Ishikawa (cell line): ENCODE results near the gene PPP1R12C.

Experiments used
- CEBPB ChIP-seq: IDR thresholded peaks from 2 replicates; pipeline ENCODE4 v1.6.1; 2012
- CREB1 ChIP-seq: IDR thresholded peaks from 2 replicates; pipeline ENCODE4 v1.6.1; 2012; ENCODE audit warnings: low read depth
- EGR1 ChIP-seq: IDR thresholded peaks from 2 replicates; pipeline ENCODE4 v1.6.1; 2012
- EP300 ChIP-seq: IDR thresholded peaks from 2 replicates; pipeline ENCODE4 v1.6.1; 2012; ENCODE audit warnings: borderline replicate concordance
- FOXM1 ChIP-seq: IDR thresholded peaks from 2 replicates; pipeline ENCODE4 v1.6.1; 2012; ENCODE audit warnings: low read depth, borderline replicate concordance
- NFIC ChIP-seq: IDR thresholded peaks from 2 replicates; pipeline ENCODE4 v1.6.1; 2012
- RAD21 ChIP-seq: IDR thresholded peaks from 2 replicates; pipeline ENCODE4 v1.6.1; 2012; ENCODE audit warnings: low read depth
- REST ChIP-seq: IDR thresholded peaks from 2 replicates; pipeline ENCODE4 v1.6.1; 2012; ENCODE audit warnings: low read depth, mild to moderate bottlenecking
- TAF1 ChIP-seq: IDR thresholded peaks from 2 replicates; pipeline ENCODE4 v1.6.1; 2012; ENCODE audit warnings: low read depth, mild to moderate bottlenecking
- TCF12 ChIP-seq: IDR thresholded peaks from 2 replicates; pipeline ENCODE4 v1.6.1; 2012; ENCODE audit warnings: low read depth
- TEAD4 ChIP-seq: IDR thresholded peaks from 2 replicates; pipeline ENCODE4 v1.6.1; 2012
- USF1 ChIP-seq: IDR thresholded peaks from 2 replicates; pipeline ENCODE4 v1.6.1; 2012
- YY1 ChIP-seq: IDR thresholded peaks from 2 replicates; pipeline ENCODE4 v1.6.1; 2012; ENCODE audit warnings: low read depth
- ZBTB7A ChIP-seq: IDR thresholded peaks from 2 replicates; pipeline ENCODE4 v1.6.1; 2012; ENCODE audit warnings: low read depth
- TF ChIP-seq, protein P1 (sequence below): IDR thresholded peaks from 2 replicates; pipeline ENCODE4 v1.6.1; 2012

Gene PPP1R12C

GRCh38 chr19:55095260-55096060, 22.0 kb downstream of the PPP1R12C start:
- no peak for TF ChIP-seq EP300

DNA sequence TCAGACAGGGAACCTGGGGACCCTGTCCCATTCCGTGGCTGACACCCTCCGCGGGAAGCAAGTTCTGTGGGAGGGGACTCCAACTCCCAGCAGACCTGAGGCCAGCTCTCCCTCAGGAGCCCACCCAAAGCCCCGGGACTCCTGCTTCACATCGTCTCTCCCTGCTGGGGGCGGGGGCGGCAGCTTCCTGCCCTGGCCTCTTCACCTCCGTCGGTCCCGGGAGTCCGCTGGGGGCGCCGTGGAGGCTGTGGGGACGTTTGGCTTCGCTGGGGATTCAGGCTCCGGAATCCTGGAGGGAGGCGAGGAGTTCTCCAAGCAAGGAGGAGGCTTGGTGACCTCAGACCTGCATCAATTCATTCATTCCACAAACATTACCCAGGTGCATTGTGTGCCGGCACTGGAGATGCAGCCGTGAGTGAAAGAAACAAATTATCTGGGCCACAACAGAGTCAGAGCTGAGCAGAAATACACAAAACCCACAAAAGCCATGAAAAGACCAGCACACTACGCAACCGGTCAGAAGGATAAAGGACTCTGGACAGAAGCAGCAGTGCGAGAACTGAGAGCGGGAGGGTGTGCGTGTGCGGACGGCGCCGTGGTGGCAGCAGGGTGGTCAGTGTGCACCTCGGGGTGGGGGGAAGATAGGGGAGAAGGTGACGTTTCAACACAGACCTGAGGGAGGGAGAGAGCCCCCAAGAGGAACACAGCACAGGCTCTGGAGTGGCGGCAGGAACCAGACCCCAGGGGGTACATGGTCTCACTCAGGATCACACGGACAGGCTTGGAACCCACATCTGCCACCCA, 22.8 kb downstream of the PPP1R12C start:
- TF ChIP-seq EP300 (no peak), FOXM1 (no peak), USF1 (no peak), EGR1 (no peak), TEAD4 (no peak), REST (no peak), CEBPB (no peak), NFIC (no peak), YY1 (no peak), RAD21 (no peak), TAF1 (no peak), CREB1 (no peak), TCF12 (no peak), ZBTB7A (no peak)
- TF ChIP-seq, protein P1, sequence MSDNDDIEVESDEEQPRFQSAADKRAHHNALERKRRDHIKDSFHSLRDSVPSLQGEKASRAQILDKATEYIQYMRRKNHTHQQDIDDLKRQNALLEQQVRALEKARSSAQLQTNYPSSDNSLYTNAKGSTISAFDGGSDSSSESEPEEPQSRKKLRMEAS = no peak

- TF ChIP-seq CEBPB (no peak), EP300 (no peak), FOXM1 (no peak), EGR1 (no peak), CREB1 (no peak), TAF1 (no peak), ZBTB7A (peak; percentile 61; the same call in 1 of the 2 replicates), YY1 (no peak)
Observed at GRCh38 chr19:55092423-55093318, 24.8 kb downstream of the PPP1R12C start.

GRCh38 chr19:55091955-55092354, 25.5 kb downstream of the PPP1R12C start:
- no peak for TF ChIP-seq RAD21
- TF ChIP-seq REST = no peak
- TF ChIP-seq YY1 = no peak
- no peak for TF ChIP-seq CREB1
- TF ChIP-seq TCF12 = no peak
- no peak for TF ChIP-seq USF1
- TF ChIP-seq EGR1 = no peak
- no peak for TF ChIP-seq TEAD4
- no peak for TF ChIP-seq ZBTB7A
- no peak for TF ChIP-seq FOXM1
- TF ChIP-seq TAF1 = no peak
- TF ChIP-seq, protein P1 = no peak

GRCh38 chr19:55091126-55091910, 26.1 kb downstream of the PPP1R12C start:
- no peak for TF ChIP-seq YY1
- TF ChIP-seq EGR1 = no peak
- TF ChIP-seq ZBTB7A = no peak
- no peak for TF ChIP-seq USF1
- TF ChIP-seq CREB1 = no peak
- no peak for TF ChIP-seq FOXM1
- TF ChIP-seq TAF1 = no peak
- TF ChIP-seq, protein P1 = no peak
- no peak for TF ChIP-seq CEBPB
- TF ChIP-seq NFIC = no peak
- TF ChIP-seq TCF12 = no peak
